Coronary artery (tissue), 2 donors: ENCODE data around the gene ATP11A.

ENCODE experiments used
- DNase-seq: peaks from one replicate; pipeline ENCODE4 v3.0.0-alpha.2; 2017; ENCODE audit warnings: low spot score
- H3K27ac ChIP-seq, 2 donors: fragments of 200-600 bp; sonication (generic); one replicate each; pipeline ENCODE4 v1.5.1; 2016 to 2019
- H3K4me3 ChIP-seq: fragments of 200-600 bp; sonication (generic); 2 replicates; pipeline ENCODE4 v1.5.1; 2016; ENCODE audit warnings: mild to moderate bottlenecking, moderate library complexity
- CTCF ChIP-seq: fragments of 200-600 bp; sonication (generic); IDR thresholded peaks from one replicate; pipeline ENCODE4 v1.5.1; 2019; ENCODE audit warnings: antibody characterized with exemption

The ATP11A gene

GRCh38 chr13:112874751-112875300, 185.0 kb downstream of the ATP11A start:
- H3K4me3 ChIP-seq: no peak overlapping the region
- no peak for DNase-seq
- H3K27ac ChIP-seq: no peak overlapping the region
- peak; percentile 7 for TF ChIP-seq CTCF

GRCh38 chr13:112875627-112876026, 185.8 kb downstream of the ATP11A start:
- Histone ChIP-seq H3K4me3 (no peak overlapping the region), H3K27ac (no peak overlapping the region)
- no peak for TF ChIP-seq CTCF
- no peak for DNase-seq

GRCh38 chr13:112876305-112877000, 186.6 kb downstream of the ATP11A start:
- TF ChIP-seq CTCF: no peak
- H3K27ac ChIP-seq: no peak overlapping the region
- no peak for DNase-seq
- H3K4me3 ChIP-seq: no peak overlapping the region

GRCh38 chr13:112877066-112877465, 187.2 kb downstream of the ATP11A start:
- Histone ChIP-seq H3K4me3 (no peak overlapping the region), H3K27ac (no peak overlapping the region)
- TF ChIP-seq CTCF: no peak
- DNase-seq: no peak

- no peak for TF ChIP-seq CTCF
- H3K27ac ChIP-seq: no peak overlapping the region
- no peak overlapping the region for H3K4me3 ChIP-seq
- DNase-seq: no peak
Measured at GRCh38 chr13:112877539-112877938, 187.7 kb downstream of the ATP11A start.

GRCh38 chr13:112877976-112878955, 188.4 kb downstream of the ATP11A start:
- DNase-seq: no peak
- Histone ChIP-seq H3K4me3 (no peak overlapping the region), H3K27ac (no peak overlapping the region)
- TF ChIP-seq CTCF: no peak
